GM18507 (cell line): ENCODE measurements around the gene DDX10.

Source experiments
- DNase-seq: peaks from one replicate; pipeline ENCODE4 v3.0.0; 2011; ENCODE audit warnings: low read depth; ENCODE audit not compliant: insufficient read length; ENCODE audit errors: extremely low spot score
- FAIRE-seq: peaks from 2 replicates; lab custom pipeline; 2011; peaks lifted over from hg19 to GRCh38; lab: Jason Lieb, UNC

Gene DDX10

GRCh38 chr11:108958368-108959104, 293.7 kb downstream of the DDX10 start:
- peak; percentile 65 for FAIRE-seq
- no peak for DNase-seq

DNA sequence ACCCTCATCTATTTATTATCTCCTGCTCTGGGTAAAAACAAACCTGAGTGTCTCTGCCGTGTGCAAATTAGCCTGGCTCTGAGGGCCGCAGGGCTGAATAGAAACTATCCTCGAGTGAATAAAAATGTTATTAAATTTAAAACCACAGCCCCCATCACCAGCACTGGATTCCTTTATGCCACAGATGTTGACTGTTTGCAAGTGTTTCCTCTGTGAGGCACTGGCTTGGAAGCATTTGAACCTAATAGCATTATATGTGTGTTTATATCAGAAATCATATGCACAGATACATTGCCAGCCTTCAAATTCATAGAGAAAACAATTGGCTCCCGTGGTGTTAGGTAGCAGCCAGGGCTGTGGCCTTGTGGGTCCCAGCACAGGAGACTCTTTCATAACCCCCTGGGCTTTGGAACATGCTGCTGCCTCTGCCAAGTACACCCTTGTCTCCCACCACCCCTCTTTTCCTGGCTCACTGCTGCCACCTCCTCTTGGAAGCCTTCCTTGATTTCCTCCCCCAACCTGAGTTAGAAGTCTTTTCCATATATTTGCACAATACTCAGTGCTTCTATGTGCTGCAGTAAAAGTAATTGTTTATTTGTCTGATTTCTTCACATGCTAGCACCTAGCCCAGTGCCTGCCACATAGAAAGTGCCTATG, 294.4 kb downstream of the DDX10 start:
- no peak for FAIRE-seq

GRCh38 chr11:108959874-108960273, 295.0 kb downstream of the DDX10 start:
- FAIRE-seq (no peak), DNase-seq (no peak)

More for the DNA sequence above, 294.4 kb downstream of the DDX10 start:
- DNase-seq = no peak

- FAIRE-seq = no peak
- no peak for DNase-seq
Measured at GRCh38 chr11:108960501-108960900, 295.6 kb downstream of the DDX10 start.

DNA sequence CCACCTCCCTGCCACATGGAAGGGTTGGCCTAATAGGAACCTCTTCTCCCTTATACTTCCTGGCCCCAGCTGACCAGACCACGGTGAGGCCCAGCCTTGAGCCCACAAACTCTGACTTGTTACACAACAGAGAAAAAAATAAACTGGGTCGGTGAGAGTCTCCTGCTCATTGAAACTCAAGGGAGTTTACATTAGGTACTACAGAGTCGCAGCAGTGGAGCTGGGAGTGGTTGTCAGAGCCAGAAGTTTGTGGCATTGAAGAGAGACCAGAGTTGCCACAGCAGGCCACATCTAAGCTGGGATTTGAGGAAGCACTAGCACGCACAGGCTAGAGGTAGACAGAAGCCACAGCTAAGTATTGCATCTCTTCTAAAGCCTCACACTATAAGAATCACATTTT, 296.2 kb downstream of the DDX10 start:
- FAIRE-seq = no peak
- DNase-seq = no peak

- DNase-seq (no peak), FAIRE-seq (no peak)
Measured at GRCh38 chr11:108963118-108963517, 298.2 kb downstream of the DDX10 start.

DNA sequence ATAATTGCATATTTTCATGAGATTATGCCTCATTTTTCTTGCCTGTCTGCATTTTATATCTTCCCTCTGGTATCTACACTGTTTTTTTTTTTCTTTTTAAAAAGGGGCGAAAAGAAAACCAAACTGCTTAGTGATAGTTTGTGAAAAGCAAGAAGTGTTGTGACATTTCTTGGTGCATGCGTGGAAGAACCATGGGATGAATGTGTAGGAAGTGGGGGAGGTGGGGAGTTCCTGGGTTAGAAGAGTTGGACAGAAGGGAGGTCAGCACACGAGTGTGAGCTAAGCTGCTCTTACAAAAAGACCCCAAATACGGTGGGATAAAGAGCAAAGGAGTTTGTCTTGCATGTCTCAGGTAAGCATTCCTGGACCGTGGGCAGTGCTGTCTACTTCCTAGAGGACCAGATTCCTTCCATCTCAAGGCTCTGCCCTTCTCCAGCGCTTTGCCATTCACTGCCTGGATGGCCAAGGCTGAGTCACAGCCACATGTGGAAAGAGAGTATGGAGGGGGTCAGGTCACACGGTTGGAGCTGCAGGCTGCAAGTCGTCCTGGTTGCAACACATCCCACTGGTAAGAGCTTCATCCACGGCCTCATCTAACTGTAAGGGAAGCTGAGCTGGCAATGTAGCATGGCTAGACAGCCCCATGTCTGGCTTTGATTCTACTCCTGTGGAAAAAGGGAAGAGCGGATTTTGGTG, 300.6 kb downstream of the DDX10 start:
- DNase-seq (no peak), FAIRE-seq (no peak)

GRCh38 chr11:108966206-108966605, 301.3 kb downstream of the DDX10 start:
- FAIRE-seq = no peak
- no peak for DNase-seq

DNA sequence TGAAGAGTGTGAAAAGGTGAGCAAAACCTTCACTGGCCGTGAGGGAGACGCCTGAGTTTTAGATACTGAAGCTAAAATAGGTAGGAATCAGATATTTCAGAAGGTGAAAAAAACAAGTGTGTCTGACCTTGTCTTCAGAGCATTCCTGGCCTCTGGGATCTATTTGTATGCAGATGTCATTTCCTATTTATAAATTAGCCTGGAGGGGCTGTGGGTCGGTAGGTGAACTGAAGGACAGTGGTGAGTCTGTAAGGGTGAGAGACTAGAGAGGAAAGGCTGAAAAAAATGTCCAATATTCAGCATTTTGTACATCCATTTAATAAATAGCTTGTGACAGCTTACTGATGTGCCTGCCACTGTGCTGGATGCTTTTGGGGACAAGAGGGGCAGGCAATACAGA, 302.1 kb downstream of the DDX10 start:
- DNase-seq (no peak), FAIRE-seq (no peak)

- DNase-seq = no peak
Measured at GRCh38 chr11:108967571-108967970, 302.7 kb downstream of the DDX10 start.

GRCh38 chr11:108970221-108970991, 305.5 kb downstream of the DDX10 start:
- FAIRE-seq = no peak
- no peak for DNase-seq

More at GRCh38 chr11:108967571-108967970, 302.7 kb downstream of the DDX10 start:
- FAIRE-seq = no peak

DNA sequence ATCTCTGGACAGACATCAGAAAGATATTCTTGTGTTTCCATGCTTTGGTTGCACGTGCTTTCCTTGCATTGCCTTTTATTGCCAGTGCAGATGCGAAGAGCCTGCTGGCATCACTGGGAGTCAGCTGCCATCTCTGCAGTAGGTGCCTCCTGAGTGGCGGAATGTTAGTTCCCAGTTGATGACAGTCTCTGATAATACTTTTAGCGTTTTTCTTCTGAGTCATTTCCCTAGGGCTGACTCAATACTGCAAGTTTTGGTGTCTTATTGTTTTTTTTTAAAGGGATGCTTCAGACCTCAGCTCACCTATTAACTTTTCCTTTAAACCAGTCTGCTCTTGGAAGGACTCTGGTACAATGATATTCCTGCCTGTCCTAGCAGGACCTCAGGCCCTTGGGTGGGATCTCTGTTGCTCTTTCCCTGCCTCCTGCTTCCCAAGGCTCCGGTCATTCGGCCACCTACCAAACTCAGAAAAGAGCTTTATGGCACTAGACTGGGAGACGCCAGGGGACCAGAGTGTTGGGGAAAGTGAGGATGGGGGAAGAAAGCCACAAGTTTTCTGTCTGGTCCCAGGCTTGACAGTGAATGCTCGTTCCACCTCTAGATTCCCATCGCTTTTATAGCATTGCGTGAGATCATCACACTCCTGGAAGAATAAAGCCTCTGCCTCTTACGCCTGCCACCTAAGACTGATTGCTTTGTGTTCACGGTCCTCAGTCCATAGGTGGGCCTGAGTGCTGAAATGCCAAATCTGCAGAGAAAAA, 308.7 kb downstream of the DDX10 start:
- no peak for DNase-seq
- FAIRE-seq = no peak

GRCh38 chr11:108975026-108975425, 310.2 kb downstream of the DDX10 start:
- no peak for DNase-seq
- FAIRE-seq = no peak

DNA sequence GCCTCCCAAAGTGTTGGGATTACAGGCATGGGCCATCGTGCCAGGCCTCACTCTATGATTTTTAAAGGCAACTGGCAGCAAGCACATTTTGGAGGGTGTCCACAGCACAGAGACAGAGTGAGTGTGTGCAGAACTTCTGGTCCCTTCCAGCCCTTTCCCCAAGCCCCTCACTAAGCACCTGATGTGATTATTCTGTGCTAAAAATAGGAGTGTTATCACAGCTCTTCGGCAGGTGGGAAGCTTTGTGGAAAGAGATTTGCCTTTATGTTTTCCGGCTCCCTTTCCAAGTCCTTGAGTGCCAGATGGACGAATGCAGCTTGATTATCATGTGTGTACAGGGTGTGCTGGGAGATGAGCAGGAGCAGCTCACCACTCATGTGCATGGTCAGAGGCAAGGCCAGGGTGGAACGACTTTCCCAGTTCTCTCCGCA, 310.8 kb downstream of the DDX10 start:
- no peak for FAIRE-seq

DNA sequence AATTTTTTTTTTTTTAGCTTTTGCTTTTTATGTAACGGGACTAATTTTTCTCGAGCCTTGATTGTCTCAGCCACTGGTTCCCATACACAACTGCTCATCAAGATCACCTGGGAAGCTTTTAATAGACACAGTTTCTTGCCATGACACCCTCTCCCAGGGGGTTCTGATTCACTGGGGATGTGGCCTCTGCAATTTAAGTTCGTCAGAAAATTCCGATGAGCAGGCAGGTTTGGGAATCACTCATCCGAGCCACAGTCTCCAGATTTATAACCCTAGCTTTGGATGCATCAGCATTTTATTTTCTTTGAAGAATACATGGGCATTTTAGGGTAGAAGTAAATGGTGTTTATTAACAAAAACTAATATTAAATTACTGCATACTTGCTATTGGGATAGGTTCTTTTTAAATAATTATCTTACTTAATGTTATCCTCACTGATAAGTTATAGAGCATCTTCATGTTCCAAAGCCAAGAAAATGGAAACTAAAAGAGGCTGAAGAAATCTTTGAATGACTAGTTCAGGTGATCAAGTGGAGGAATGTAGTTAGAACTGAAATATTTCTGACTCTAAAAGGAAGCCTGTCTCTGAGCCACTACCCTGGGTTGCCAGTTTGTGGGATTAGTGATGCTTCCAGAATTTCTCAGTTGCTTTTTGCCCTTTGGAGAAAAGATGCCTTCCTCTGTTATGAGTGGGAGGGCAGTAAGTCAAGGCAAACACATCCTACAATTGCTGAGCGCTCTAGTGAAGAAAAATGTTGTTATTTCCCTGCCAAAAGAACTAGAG, 319.0 kb downstream of the DDX10 start:
- DNase-seq (no peak), FAIRE-seq (no peak)

More for the DNA sequence above, 310.8 kb downstream of the DDX10 start:
- DNase-seq = no peak

GRCh38 chr11:108984523-108984922, 319.7 kb downstream of the DDX10 start:
- no peak for DNase-seq
- FAIRE-seq = no peak

- FAIRE-seq (no peak), DNase-seq (no peak)
Measured at GRCh38 chr11:108985236-108985944, 320.5 kb downstream of the DDX10 start.

- FAIRE-seq = no peak
- no peak for DNase-seq
Measured at GRCh38 chr11:108985945-108986279, 321.0 kb downstream of the DDX10 start.
